H1 (cell line): ENCODE data around the gene C1orf21. TPM values are rescaled to one million over a fixed set of nuclear protein-coding genes. Genes with fewer than 3 reads are reported as not detected.

Experiments
- CHD7 ChIP-seq: fragments of 300-600 bp; sonication (generic); IDR thresholded peaks from 2 replicates; pipeline ENCODE4 v1.7.1; 2012; ENCODE audit warnings: low read length, moderate library complexity, mild to moderate bottlenecking, inconsistent platforms; ENCODE audit not compliant: insufficient replicate concordance
- EZH2 ChIP-seq: fragments of 200-600 bp; sonication (generic); IDR thresholded peaks from 2 replicates; pipeline ENCODE4 v1.7.1; 2012; ENCODE audit warnings: low read depth, mild to moderate bottlenecking, moderate library complexity, low read length, inconsistent platforms; ENCODE audit not compliant: severe bottlenecking
- RBBP5 ChIP-seq: IDR thresholded peaks from 2 replicates; pipeline ENCODE4 v1.7.1; 2012; ENCODE audit warnings: low read depth, mild to moderate bottlenecking, inconsistent platforms, low read length, moderate library complexity, borderline replicate concordance
- RFX5 ChIP-seq: IDR thresholded peaks from 2 replicates; pipeline ENCODE4 v1.6.1; 2011; ENCODE audit warnings: low read depth, low read length, improper control_type of control experiment, borderline replicate concordance
- SP2 ChIP-seq: IDR thresholded peaks from 2 replicates; pipeline ENCODE4 v1.6.1; 2012; ENCODE audit warnings: mild to moderate bottlenecking, low read length, inconsistent platforms
- SUZ12 ChIP-seq: fragments of 200-600 bp; sonication (generic); IDR thresholded peaks from 2 replicates; pipeline ENCODE4 v1.6.1; 2012; ENCODE audit warnings: mild to moderate bottlenecking, inconsistent platforms, low read length, moderate library complexity, mixed read lengths
- polyA plus RNA-seq, 7 experiments: library from polyadenylated mRNA; depleted of rRNA in 3 of 7; stranded (reverse) in 5 of 7; unstranded in 2 of 7; fragments of >200 nt in 5 of 7; fragments of 200-250 nt in 2 of 7; gene quantifications; 1 replicate in 5 of 7; 2 replicates in 1 of 7; 4 replicates in 1 of 7; pipeline versions ENCODE4 v1.2.1 to v1.2.3, GENCODE V29; 2011 to 2013; ENCODE audit warnings: missing spikeins in 2 of 7, mixed read lengths in 2 of 7
- total RNA-seq: library from RNA; stranded (reverse); fragmentation: NEBNext Ultra II Directional; extraction: Animal tissue kit (Norgen Biotek cat#: 25700); gene quantifications from 2 replicates; pipeline ENCODE4 v1.2.1, GENCODE V29; 2021
- TF ChIP-seq, protein P1 (sequence below): IDR thresholded peaks from 2 replicates; pipeline ENCODE4 v1.6.1; 2012; ENCODE audit warnings: inconsistent platforms

C1orf21 gene
- total and polyA plus RNA-seq, 2 of the 8 experiments (the other 6 are each of a cell fraction or from before 2014, with no cell fraction given), result 16.6 to 51.0 TPM

DNA sequence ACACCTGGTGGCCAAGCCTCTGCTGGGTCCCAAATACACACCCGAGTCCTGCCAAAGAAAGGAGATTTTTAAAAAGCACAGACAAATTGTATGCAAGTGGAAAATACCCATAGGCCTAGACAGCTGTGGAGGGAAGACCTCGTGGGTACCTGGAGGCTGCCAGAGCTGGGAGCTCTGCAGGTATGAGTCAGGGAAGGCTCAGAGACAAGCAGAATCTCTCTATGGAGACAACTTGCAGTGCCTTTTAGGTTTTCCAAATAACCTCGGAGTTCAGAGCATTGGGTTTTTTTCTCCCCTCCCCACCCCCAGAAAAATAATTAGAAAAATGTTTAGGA, 240.1 kb downstream of the C1orf21 start (continued):
- TF ChIP-seq CHD7 (no peak), EZH2 (no peak), SP2 (no peak), RBBP5 (no peak), SUZ12 (no peak), RFX5 (no peak)
- TF ChIP-seq, protein P1, sequence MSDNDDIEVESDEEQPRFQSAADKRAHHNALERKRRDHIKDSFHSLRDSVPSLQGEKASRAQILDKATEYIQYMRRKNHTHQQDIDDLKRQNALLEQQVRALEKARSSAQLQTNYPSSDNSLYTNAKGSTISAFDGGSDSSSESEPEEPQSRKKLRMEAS, result no peak
- TF ChIP-seq, all 59 proteins: peak for 0
